Duodenal mucosa (tissue), 2 donors: Measurements from ENCODE around the gene LTBP1.

Experiments
- H3K27ac ChIP-seq: one replicate; pipeline ENCODE4 v1.7.0; 2013; ENCODE audit warnings: low read depth, low read length
- H3K27me3 ChIP-seq, 2 donors: one replicate each; pipeline ENCODE4 v1.7.0; 2013; ENCODE audit warnings: low read length in 2 of 2, control low read depth in 1 of 2; ENCODE audit not compliant: insufficient read depth in 2 of 2, control insufficient read depth in 1 of 2
- H3K36me3 ChIP-seq, 2 donors: one replicate each; pipeline ENCODE4 v1.7.0; 2013; ENCODE audit warnings: low read length in 2 of 2, control low read depth in 1 of 2; ENCODE audit not compliant: insufficient read depth in 2 of 2, control insufficient read depth in 1 of 2
- H3K4me1 ChIP-seq, 2 donors: one replicate each; pipeline ENCODE4 v1.7.0; 2013; ENCODE audit warnings: low read length in 2 of 2, control low read depth in 1 of 2; ENCODE audit not compliant: insufficient read depth in 2 of 2, control insufficient read depth in 1 of 2
- H3K4me3 ChIP-seq, 2 donors: one replicate each; pipeline ENCODE4 v1.7.0; 2013; ENCODE audit warnings: low read length in 2 of 2, low read depth in 1 of 2
- H3K9ac ChIP-seq, 2 donors: one replicate each; pipeline ENCODE4 v1.7.0; 2013; ENCODE audit warnings: low read length in 2 of 2, low read depth in 1 of 2
- H3K9me3 ChIP-seq, 2 donors: one replicate each; pipeline ENCODE4 v1.7.0; 2013; ENCODE audit warnings: low read length in 2 of 2, control low read depth in 1 of 2; ENCODE audit not compliant: control insufficient read depth in 1 of 2

LTBP1 gene

GRCh38 chr2:33262097-33262496, 315.3 kb downstream of the LTBP1 start:
- Histone ChIP-seq H3K4me3 (no peak overlapping the region), H3K9ac (no peak overlapping the region), H3K36me3 (no peaks in the 10 kb centered on the region), H3K27ac (no peak overlapping the region), H3K9me3 (peaks cover 0 to 7% of the 10 kb centered on the region in 2 donors), H3K27me3 (no peaks in the 10 kb centered on the region), H3K4me1 (no peaks in the 10 kb centered on the region)

- Histone ChIP-seq H3K27ac (no peak overlapping the region), H3K27me3 (no peaks in the 10 kb centered on the region), H3K9me3 (peaks cover 0 to 7% of the 10 kb centered on the region in 2 donors), H3K4me3 (no peak overlapping the region), H3K9ac (no peak overlapping the region), H3K4me1 (no peaks in the 10 kb centered on the region), H3K36me3 (no peaks in the 10 kb centered on the region)
Measured at GRCh38 chr2:33264766-33265165, 318.0 kb downstream of the LTBP1 start.

GRCh38 chr2:33265584-33266338, 319.0 kb downstream of the LTBP1 start:
- no peak overlapping the region for H3K27ac ChIP-seq
- H3K9ac ChIP-seq, result no peak overlapping the region
- H3K36me3 ChIP-seq, result no peaks in the 10 kb centered on the region
- H3K9me3 ChIP-seq, result peaks cover 0 to 7% of the 10 kb centered on the region in 2 donors
- H3K4me3 ChIP-seq, result no peak overlapping the region
- H3K27me3 ChIP-seq, result no peaks in the 10 kb centered on the region
- H3K4me1 ChIP-seq, result no peaks in the 10 kb centered on the region

GRCh38 chr2:33266467-33266866, 319.7 kb downstream of the LTBP1 start:
- Histone ChIP-seq H3K27ac (no peak overlapping the region), H3K27me3 (no peaks in the 10 kb centered on the region), H3K9me3 (peaks cover 0 to 7% of the 10 kb centered on the region in 2 donors), H3K36me3 (no peaks in the 10 kb centered on the region), H3K4me3 (no peak overlapping the region), H3K9ac (no peak overlapping the region), H3K4me1 (no peaks in the 10 kb centered on the region)

- Histone ChIP-seq H3K27ac (no peak overlapping the region), H3K4me1 (no peaks in the 10 kb centered on the region), H3K9me3 (peaks cover 0 to 7% of the 10 kb centered on the region in 2 donors), H3K27me3 (no peaks in the 10 kb centered on the region), H3K36me3 (no peaks in the 10 kb centered on the region), H3K4me3 (no peak overlapping the region), H3K9ac (no peak overlapping the region)
Measured at GRCh38 chr2:33267043-33267442, 320.3 kb downstream of the LTBP1 start.

GRCh38 chr2:33267756-33268155, 321.0 kb downstream of the LTBP1 start:
- H3K4me3 ChIP-seq, result no peak overlapping the region
- no peaks in the 10 kb centered on the region for H3K4me1 ChIP-seq
- H3K27ac ChIP-seq, result no peak overlapping the region
- H3K36me3 ChIP-seq, result no peaks in the 10 kb centered on the region
- no peaks in the 10 kb centered on the region for H3K27me3 ChIP-seq
- peaks cover 0 to 7% of the 10 kb centered on the region in 2 donors for H3K9me3 ChIP-seq
- H3K9ac ChIP-seq, result no peak overlapping the region

GRCh38 chr2:33268246-33268831, 321.6 kb downstream of the LTBP1 start:
- H3K9me3 ChIP-seq, result peaks cover 0 to 7% of the 10 kb centered on the region in 2 donors
- H3K27ac ChIP-seq, result no peak overlapping the region
- H3K4me1 ChIP-seq, result no peaks in the 10 kb centered on the region
- no peak overlapping the region for H3K9ac ChIP-seq
- H3K27me3 ChIP-seq, result no peaks in the 10 kb centered on the region
- H3K36me3 ChIP-seq, result no peaks in the 10 kb centered on the region
- H3K4me3 ChIP-seq, result no peak overlapping the region

GRCh38 chr2:33272001-33272400, 325.2 kb downstream of the LTBP1 start:
- H3K27ac ChIP-seq, result no peak overlapping the region
- H3K27me3 ChIP-seq, result no peaks in the 10 kb centered on the region
- H3K9ac ChIP-seq, result no peak overlapping the region
- no peak overlapping the region for H3K4me3 ChIP-seq
- no peaks in the 10 kb centered on the region for H3K4me1 ChIP-seq
- no peaks in the 10 kb centered on the region for H3K36me3 ChIP-seq
- no peaks in the 10 kb centered on the region for H3K9me3 ChIP-seq

- Histone ChIP-seq H3K4me3 (no peak overlapping the region), H3K27ac (no peak overlapping the region), H3K27me3 (no peaks in the 10 kb centered on the region), H3K4me1 (no peaks in the 10 kb centered on the region), H3K9ac (no peak overlapping the region), H3K9me3 (no peaks in the 10 kb centered on the region), H3K36me3 (no peaks in the 10 kb centered on the region)
Measured at GRCh38 chr2:33273479-33273878, 326.7 kb downstream of the LTBP1 start.

GRCh38 chr2:33274524-33274923, 327.8 kb downstream of the LTBP1 start:
- Histone ChIP-seq H3K36me3 (no peaks in the 10 kb centered on the region), H3K4me3 (no peak overlapping the region), H3K9ac (no peak overlapping the region), H3K4me1 (no peaks in the 10 kb centered on the region), H3K9me3 (no peaks in the 10 kb centered on the region), H3K27ac (no peak overlapping the region), H3K27me3 (no peaks in the 10 kb centered on the region)
